Liver (tissue), 3 donors: ENCODE data around the gene CEACAM21.

Experiments
- ATF3 ChIP-seq: IDR thresholded peaks from 2 replicates; pipeline ENCODE4 v1.6.1; 2016; ENCODE audit warnings: antibody characterized with exemption
- CTCF ChIP-seq: fragments of 150-350 bp; IDR thresholded peaks from 2 replicates; pipeline ENCODE4 v1.5.1; 2017; ENCODE audit warnings: improper control_type of control experiment, low read depth, low read length; ENCODE audit not compliant: missing input control
- EGR1 ChIP-seq, 2 donors: IDR thresholded peaks; 2 replicates each; pipeline ENCODE4 v1.6.1; 2016 to 2018; ENCODE audit warnings: antibody characterized with exemption in 2 of 2, low read depth in 2 of 2
- FOXA1 ChIP-seq: IDR thresholded peaks from 2 replicates; pipeline ENCODE4 v1.6.1; 2016; ENCODE audit warnings: antibody characterized with exemption
- GABPA ChIP-seq, 2 donors: IDR thresholded peaks in 1 of 2; conservative IDR thresholded peaks in 1 of 2; 2 replicates each; pipeline ENCODE4 v1.6.1; 2016; ENCODE audit warnings: antibody characterized with exemption in 2 of 2, mild to moderate bottlenecking in 1 of 2, moderate library complexity in 1 of 2
- HNF4A ChIP-seq, 2 donors: conservative IDR thresholded peaks; 2 replicates each; pipeline ENCODE4 v1.6.1; 2016; ENCODE audit warnings: antibody characterized with exemption in 2 of 2, mild to moderate bottlenecking in 2 of 2
- MAX ChIP-seq: IDR thresholded peaks from 2 replicates; pipeline ENCODE4 v1.6.1; 2016; ENCODE audit warnings: antibody characterized with exemption
- RAD21 ChIP-seq, 2 donors: IDR thresholded peaks; 2 replicates each; pipeline ENCODE4 v1.6.1; 2016; ENCODE audit warnings: antibody characterized with exemption in 2 of 2, mild to moderate bottlenecking in 2 of 2
- REST ChIP-seq: IDR thresholded peaks from 2 replicates; pipeline ENCODE4 v1.6.1; 2016; ENCODE audit warnings: antibody characterized with exemption, mild to moderate bottlenecking
- SP1 ChIP-seq: IDR thresholded peaks from 2 replicates; pipeline ENCODE4 v1.6.1; 2018; ENCODE audit warnings: antibody characterized with exemption, mild to moderate bottlenecking
- TAF1 ChIP-seq: conservative IDR thresholded peaks from 2 replicates; pipeline ENCODE4 v1.6.1; 2016; ENCODE audit warnings: antibody characterized with exemption, mild to moderate bottlenecking
- YY1 ChIP-seq: IDR thresholded peaks from 2 replicates; pipeline ENCODE4 v1.6.1; 2016; ENCODE audit warnings: antibody characterized with exemption, mild to moderate bottlenecking
- ZBTB33 ChIP-seq: IDR thresholded peaks from 2 replicates; pipeline ENCODE4 v1.6.1; 2016; ENCODE audit warnings: antibody characterized with exemption
- donor health status: healthy.
- donor health status: healthy.

GRCh38 chr19:41551711-41552110 lies 24.3 kb upstream of the CEACAM21 start:
- TF ChIP-seq CTCF = no peak
- TF ChIP-seq TAF1 = no peak
- TF ChIP-seq REST = no peak
- no peak for TF ChIP-seq ATF3
- no peak for TF ChIP-seq EGR1 (IDR thresholded peaks at IDR 0.05; ENCODE audit: low read depth in 2 of 2)
- no peak for TF ChIP-seq FOXA1
- no peak for TF ChIP-seq GABPA (IDR thresholded peaks at IDR 0.05 in 1 of 2, conservative IDR thresholded peaks at IDR 0.05 in 1 of 2)
- TF ChIP-seq SP1 = no peak
- no peak for TF ChIP-seq YY1
- no peak for TF ChIP-seq HNF4A (conservative IDR thresholded peaks at IDR 0.05)
- no peak for TF ChIP-seq ZBTB33
- no peak for TF ChIP-seq RAD21 (IDR thresholded peaks at IDR 0.05)
- TF ChIP-seq MAX = no peak
